Esophagus squamous epithelium (tissue), 4 donors: Measurements from ENCODE around the gene TXNDC2.

Experiments
- POLR2A ChIP-seq, 4 donors: fragments of 450-650 bp; IDR thresholded peaks; one replicate each; pipeline ENCODE4 v1.6.1; 2017; ENCODE audit warnings: antibody characterized with exemption in 4 of 4, mild to moderate bottlenecking in 4 of 4, moderate library complexity in 3 of 4
- TF ChIP-seq, protein P1 (sequence below), 6 experiments: fragments of 450-650 bp in 4 of 6; fragments of 200-600 bp in 2 of 6; sonication (generic) in 2 of 6; IDR thresholded peaks; one replicate each; pipeline ENCODE4 v1.5.1; 2016 to 2019; ENCODE audit warnings: antibody characterized with exemption in 6 of 6, mild to moderate bottlenecking in 4 of 6, moderate library complexity in 4 of 6

DNA sequence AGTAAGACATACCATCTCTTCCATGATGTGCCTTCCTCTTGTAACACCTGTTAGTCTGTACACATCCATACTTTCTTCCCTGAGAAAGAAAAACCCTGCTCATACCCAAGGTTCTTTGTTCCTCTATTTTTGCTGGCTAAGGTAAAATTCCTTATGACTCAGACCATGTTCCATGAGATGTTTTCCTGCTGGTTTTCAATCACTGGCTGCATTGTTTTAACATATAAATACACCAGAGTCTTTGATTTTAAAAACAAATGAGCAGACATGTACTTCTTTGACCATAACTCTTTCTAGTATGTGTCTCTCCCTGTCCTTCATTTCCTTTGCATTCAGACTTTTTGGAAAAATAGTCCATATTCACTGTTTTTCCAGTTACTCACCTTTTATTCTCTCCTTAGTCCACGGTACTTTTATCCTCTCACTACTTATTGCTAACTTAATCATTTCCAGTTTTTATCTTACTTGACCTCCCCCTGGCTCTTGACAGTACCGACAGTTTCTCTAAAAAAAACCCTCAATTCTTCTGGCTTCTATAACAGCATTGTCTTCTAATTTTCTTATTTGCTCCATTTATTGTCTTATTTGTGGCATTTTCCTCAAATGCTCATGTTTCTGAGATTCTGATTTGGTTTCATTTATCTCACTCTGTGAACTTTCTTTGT is 32.4 kb downstream of the TXNDC2 start:
- TF ChIP-seq, protein P1, sequence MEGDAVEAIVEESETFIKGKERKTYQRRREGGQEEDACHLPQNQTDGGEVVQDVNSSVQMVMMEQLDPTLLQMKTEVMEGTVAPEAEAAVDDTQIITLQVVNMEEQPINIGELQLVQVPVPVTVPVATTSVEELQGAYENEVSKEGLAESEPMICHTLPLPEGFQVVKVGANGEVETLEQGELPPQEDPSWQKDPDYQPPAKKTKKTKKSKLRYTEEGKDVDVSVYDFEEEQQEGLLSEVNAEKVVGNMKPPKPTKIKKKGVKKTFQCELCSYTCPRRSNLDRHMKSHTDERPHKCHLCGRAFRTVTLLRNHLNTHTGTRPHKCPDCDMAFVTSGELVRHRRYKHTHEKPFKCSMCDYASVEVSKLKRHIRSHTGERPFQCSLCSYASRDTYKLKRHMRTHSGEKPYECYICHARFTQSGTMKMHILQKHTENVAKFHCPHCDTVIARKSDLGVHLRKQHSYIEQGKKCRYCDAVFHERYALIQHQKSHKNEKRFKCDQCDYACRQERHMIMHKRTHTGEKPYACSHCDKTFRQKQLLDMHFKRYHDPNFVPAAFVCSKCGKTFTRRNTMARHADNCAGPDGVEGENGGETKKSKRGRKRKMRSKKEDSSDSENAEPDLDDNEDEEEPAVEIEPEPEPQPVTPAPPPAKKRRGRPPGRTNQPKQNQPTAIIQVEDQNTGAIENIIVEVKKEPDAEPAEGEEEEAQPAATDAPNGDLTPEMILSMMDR (IDR thresholded peaks at IDR 0.05), result no peak
- TF ChIP-seq POLR2A (IDR thresholded peaks at IDR 0.05), result no peak
